Transverse colon (tissue), 4 donors: ENCODE results near the gene IQCK.

Source experiments
- EP300 ChIP-seq: sonication (generic); formaldehyde crosslinking; IDR thresholded peaks from one replicate; pipeline ENCODE4 v1.6.1; 2017; ENCODE audit warnings: antibody characterized with exemption, low read depth
- POLR2A ChIP-seq: fragments of 450-650 bp; IDR thresholded peaks from one replicate; pipeline ENCODE4 v1.6.1; 2016; ENCODE audit warnings: antibody characterized with exemption, mild to moderate bottlenecking, moderate library complexity
- POLR2AphosphoS5 ChIP-seq, 3 donors: sonication (generic); formaldehyde crosslinking; IDR thresholded peaks; one replicate each; pipeline ENCODE4 v1.6.1; 2016; ENCODE audit warnings: antibody characterized with exemption in 3 of 3
- TF ChIP-seq, protein P1 (sequence below), 5 experiments: fragments of 200-600 bp in 3 of 5; fragments of 450-650 bp in 2 of 5; sonication (generic) in 3 of 5; IDR thresholded peaks; 1 replicate in 2 of 5; 2 replicates in 3 of 5; pipeline ENCODE4 v1.5.1; 2016 to 2017; ENCODE audit warnings: antibody characterized with exemption in 5 of 5, inconsistent platforms in 3 of 5, mild to moderate bottlenecking in 2 of 5, moderate library complexity in 1 of 5

DNA sequence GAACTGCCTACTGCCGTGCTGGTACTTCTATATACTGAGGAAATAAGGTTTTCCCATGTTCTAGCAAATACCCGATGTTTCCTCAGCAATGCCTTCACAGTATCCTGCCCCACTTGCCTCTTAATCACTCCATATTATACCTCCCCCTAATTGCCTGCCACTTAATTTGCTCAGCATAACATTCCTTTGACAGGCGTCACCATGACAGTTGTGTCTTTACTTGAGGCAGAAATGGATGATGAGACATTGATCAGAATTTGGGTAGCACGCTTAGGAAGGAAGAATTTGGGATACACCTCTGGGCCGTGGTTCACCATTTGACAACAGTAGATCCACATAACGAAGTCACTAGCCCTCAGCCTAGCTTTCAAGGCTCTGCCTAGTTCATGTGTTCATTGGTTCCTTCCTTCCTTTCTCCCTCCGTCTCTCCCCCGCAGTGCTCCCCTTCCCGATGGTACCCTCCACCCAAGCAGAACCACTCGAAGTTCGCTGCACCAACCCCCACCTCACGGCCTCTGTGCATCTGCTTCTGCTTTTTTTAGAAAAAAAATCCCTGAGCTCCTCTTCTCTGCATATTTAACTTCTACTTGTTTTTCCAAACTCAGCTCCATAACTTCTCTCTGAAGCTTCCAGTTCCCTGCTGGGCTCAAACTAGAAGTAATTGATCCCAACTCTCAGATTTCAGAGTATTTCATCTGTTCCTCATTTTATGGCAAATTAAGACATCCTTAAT is 19.4 kb downstream of the IQCK start:
- TF ChIP-seq POLR2AphosphoS5 (IDR thresholded peaks at IDR 0.05) (no peak), POLR2A (no peak), EP300 (no peak)
- TF ChIP-seq, protein P1, sequence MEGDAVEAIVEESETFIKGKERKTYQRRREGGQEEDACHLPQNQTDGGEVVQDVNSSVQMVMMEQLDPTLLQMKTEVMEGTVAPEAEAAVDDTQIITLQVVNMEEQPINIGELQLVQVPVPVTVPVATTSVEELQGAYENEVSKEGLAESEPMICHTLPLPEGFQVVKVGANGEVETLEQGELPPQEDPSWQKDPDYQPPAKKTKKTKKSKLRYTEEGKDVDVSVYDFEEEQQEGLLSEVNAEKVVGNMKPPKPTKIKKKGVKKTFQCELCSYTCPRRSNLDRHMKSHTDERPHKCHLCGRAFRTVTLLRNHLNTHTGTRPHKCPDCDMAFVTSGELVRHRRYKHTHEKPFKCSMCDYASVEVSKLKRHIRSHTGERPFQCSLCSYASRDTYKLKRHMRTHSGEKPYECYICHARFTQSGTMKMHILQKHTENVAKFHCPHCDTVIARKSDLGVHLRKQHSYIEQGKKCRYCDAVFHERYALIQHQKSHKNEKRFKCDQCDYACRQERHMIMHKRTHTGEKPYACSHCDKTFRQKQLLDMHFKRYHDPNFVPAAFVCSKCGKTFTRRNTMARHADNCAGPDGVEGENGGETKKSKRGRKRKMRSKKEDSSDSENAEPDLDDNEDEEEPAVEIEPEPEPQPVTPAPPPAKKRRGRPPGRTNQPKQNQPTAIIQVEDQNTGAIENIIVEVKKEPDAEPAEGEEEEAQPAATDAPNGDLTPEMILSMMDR (IDR thresholded peaks at IDR 0.05) = no peak
